HepG2 (cell line): ENCODE measurements around the gene FDPS. TPM values are rescaled to one million over a fixed set of nuclear protein-coding genes. Genes with fewer than 3 reads are reported as not detected.

Experiments
- ATAC-seq: fragments of 200-7000 bp; cut with Tn5 transposase; 3 replicates; pipeline ENCODE4 v1.9.1; 2020; ENCODE audit warnings: mild to moderate bottlenecking, moderate library complexity
- BruUV-seq: library from RNA; stranded (reverse); fragments of 400-500 nt; replicated peaks from 2 replicates; lab custom pipeline; 2021; lab: Mats Ljungman, UMichigan
- CTCF ChIA-PET: fragments of 300-600 bp; formaldehyde crosslinking; extraction: SDS; loops from one replicate; lab custom pipeline; 2021; ENCODE audit warnings: low total read pairs, inconsistent platforms, low intra/inter-chr PET ratio; lab: Yijun Ruan, JAX
- POLR2A ChIA-PET: fragments of 350-600 bp; sonication (Branson Sonifier 250); formaldehyde crosslinking; loops from one replicate; lab custom pipeline; 2020; ENCODE audit warnings: antibody characterized with exemption, inconsistent platforms; lab: Yijun Ruan, JAX
- DNase-seq: peaks from one replicate; pipeline ENCODE4 v3.0.0-alpha.2; 2015; ENCODE audit warnings: low spot score
- FAIRE-seq: peaks from 3 replicates; lab custom pipeline; 2011; peaks lifted over from hg19 to GRCh38; lab: Jason Lieb, UNC
- H2AFZ ChIP-seq: one replicate; pipeline ENCODE4 v1.6.1; 2011; ENCODE audit warnings: low read length, inconsistent platforms
- H3K27ac ChIP-seq: fragments of 300-600 bp; 3 replicates; pipeline ENCODE4 v1.8.0; 2011; ENCODE audit warnings: mixed run types, mild to moderate bottlenecking, mixed read lengths, low read length, inconsistent platforms; ENCODE audit not compliant: insufficient read depth; ENCODE audit errors: extremely low read length
- H3K27me3 ChIP-seq, 2 experiments: fragments of 200-600 bp in 1 of 2; 2 replicates in 1 of 2; 3 replicates in 1 of 2; pipeline versions ENCODE4 v1.6.0 to v1.8.0; 2011; ENCODE audit warnings: low read length in 2 of 2, mild to moderate bottlenecking in 2 of 2, moderate library complexity in 2 of 2, inconsistent platforms in 1 of 2; ENCODE audit not compliant: insufficient read depth in 2 of 2, control insufficient read depth in 1 of 2
- H3K36me3 ChIP-seq, 2 experiments: fragments of 200-600 bp in 1 of 2; replicated peaks in 1 of 2; 2 replicates in 1 of 2; 3 replicates in 1 of 2; pipeline versions ENCODE4 v1.5.1 to v1.8.0; 2011; ENCODE audit warnings: low read length in 2 of 2, inconsistent platforms in 1 of 2; ENCODE audit not compliant: insufficient read depth in 2 of 2, control insufficient read depth in 1 of 2
- H3K4me1 ChIP-seq: 2 replicates; pipeline ENCODE4 v1.5.1; 2012; ENCODE audit warnings: low read length, inconsistent platforms; ENCODE audit not compliant: insufficient read depth
- H3K4me2 ChIP-seq: 2 replicates; pipeline ENCODE4 v1.6.0; 2011; ENCODE audit warnings: low read depth, low read length, inconsistent platforms
- H3K4me3 ChIP-seq, 3 experiments: fragments of 200-600 bp in 1 of 3; sonication (generic), shearing (Covaris generic) in 1 of 3; replicated peaks in 1 of 3; 2 replicates each; pipeline ENCODE4 v1.5.1; 2011 to 2016; ENCODE audit warnings: low read length in 3 of 3, inconsistent platforms in 2 of 3, low read depth in 2 of 3, mild to moderate bottlenecking in 2 of 3, control low read depth in 1 of 3, mixed read lengths in 1 of 3; ENCODE audit not compliant: insufficient read depth in 1 of 3
- H3K79me2 ChIP-seq: one replicate; pipeline ENCODE4 v1.6.1; 2011; ENCODE audit warnings: low read length, inconsistent platforms; ENCODE audit not compliant: insufficient read depth
- H3K9ac ChIP-seq: 2 replicates; pipeline ENCODE4 v1.6.0; 2011; ENCODE audit warnings: mild to moderate bottlenecking, low read depth, low read length, inconsistent platforms; ENCODE audit not compliant: insufficient read depth
- H3K9me3 ChIP-seq: 2 replicates; pipeline ENCODE4 v1.5.1; 2012; ENCODE audit warnings: mild to moderate bottlenecking, low read length
- H4K20me1 ChIP-seq: 2 replicates; pipeline ENCODE4 v1.6.0; 2011; ENCODE audit warnings: inconsistent platforms, mild to moderate bottlenecking, low read length, moderate library complexity; ENCODE audit not compliant: insufficient read depth
- ARID4A ChIP-seq: sonication (generic); formaldehyde crosslinking; IDR thresholded peaks from 2 replicates; pipeline ENCODE4 v1.5.0; 2020; ENCODE audit warnings: mild to moderate bottlenecking, missing genetic modification reagents, borderline replicate concordance
- CBX1 ChIP-seq: IDR thresholded peaks from one replicate; pipeline ENCODE4 v1.6.1; 2016; ENCODE audit warnings: antibody characterized with exemption, low read depth
- HBP1 ChIP-seq: IDR thresholded peaks from 2 replicates; pipeline ENCODE4 v1.6.1; 2016; ENCODE audit warnings: low read depth, control low read depth
- KLF6 ChIP-seq: IDR thresholded peaks from 2 replicates; pipeline ENCODE4 v1.8.0; 2016; ENCODE audit warnings: missing biosample characterization, missing genetic modification reagents
- MBNL3 ChIP-seq: fragments of 250-450 bp; sonication (Bioruptor Pico); conservative IDR thresholded peaks from 2 replicates; pipeline ENCODE4 v1.8.0; 2022; ENCODE audit warnings: mild to moderate bottlenecking, inconsistent platforms
- SIX1 ChIP-seq: sonication (generic); formaldehyde crosslinking; IDR thresholded peaks from 2 replicates; pipeline ENCODE4 v1.4.0; 2020; ENCODE audit warnings: missing genetic modification reagents, borderline replicate concordance
- ZEB1 ChIP-seq: IDR thresholded peaks from 2 replicates; pipeline ENCODE4 v1.6.1; 2012; ENCODE audit warnings: mild to moderate bottlenecking, low read depth, inconsistent platforms; ENCODE audit not compliant: insufficient replicate concordance
- ZMYM3 ChIP-seq: sonication (generic); formaldehyde crosslinking; IDR thresholded peaks from 2 replicates; pipeline ENCODE4 v1.5.1; 2020; ENCODE audit warnings: mild to moderate bottlenecking, missing genetic modification reagents
- ZNF329 ChIP-seq: sonication (generic); formaldehyde crosslinking; IDR thresholded peaks from 2 replicates; pipeline ENCODE4 v1.9.0; 2021; ENCODE audit warnings: low read depth, mild to moderate bottlenecking, missing genetic modification reagents
- WGBS: methylation state at CpG from one replicate; pipeline ENCODE4 v1.1.6; 2017; ENCODE audit warnings: low lambda C conversion rate; 5-methylcytosine and 5-hydroxymethylcytosine counted together
- in situ Hi-C: cut with HindIII; loops from 2 replicates; pipeline ENCODE4 v1.10.0; 2017; ENCODE audit warnings: low pct_unique_long_range_greater_than_20kb; ENCODE audit not compliant: extremely low pct_ligation_motif_present
- intact Hi-C: fragments of 100-400 bp; cut with micrococcal nuclease; formaldehyde crosslinking; loops from one replicate; pipeline ENCODE4 v1.10.0; 2022; ENCODE audit not compliant: unreplicated experiment
- polyA plus RNA-seq, 8 experiments: library from polyadenylated mRNA; depleted of rRNA in 3 of 8; stranded (reverse) in 7 of 8; unstranded in 1 of 8; fragments of >200 nt; fragmentation: Illumina TruSeq in 4 of 8; extraction: Trizol in 4 of 8; gene quantifications; 2 replicates each; pipeline versions ENCODE4 v1.2.1 to v1.2.3, GENCODE V29; 2011 to 2016; ENCODE audit warnings: low read depth in 4 of 8, missing spikeins in 1 of 8, mixed read lengths in 1 of 8; ENCODE audit not compliant: insufficient read depth in 1 of 8
- total RNA-seq, 5 experiments: library from RNA; depleted of rRNA; stranded (reverse); fragments of >200 nt; fragmentation: Illumina TruSeq; extraction: Trizol; gene quantifications; 2 replicates each; pipeline ENCODE4 v1.2.3, GENCODE V29; 2016; ENCODE audit warnings: low read depth in 1 of 5
- TF ChIP-seq, protein P1 (sequence below): sonication (generic); formaldehyde crosslinking; conservative IDR thresholded peaks from 2 replicates; pipeline ENCODE4 v1.8.0; 2022; ENCODE audit warnings: mild to moderate bottlenecking, moderate library complexity, missing genetic modification reagents
- TF ChIP-seq, protein P2 (sequence below): sonication (generic); formaldehyde crosslinking; IDR thresholded peaks from 2 replicates; pipeline ENCODE4 v1.4.0; 2020; ENCODE audit warnings: mild to moderate bottlenecking, missing genetic modification reagents, borderline replicate concordance

FDPS gene
- total and polyA plus RNA-seq, 2 of the 13 experiments (the other 11 are each of a cell fraction or from before 2014, with no cell fraction given): 264 to 519 TPM

DNA sequence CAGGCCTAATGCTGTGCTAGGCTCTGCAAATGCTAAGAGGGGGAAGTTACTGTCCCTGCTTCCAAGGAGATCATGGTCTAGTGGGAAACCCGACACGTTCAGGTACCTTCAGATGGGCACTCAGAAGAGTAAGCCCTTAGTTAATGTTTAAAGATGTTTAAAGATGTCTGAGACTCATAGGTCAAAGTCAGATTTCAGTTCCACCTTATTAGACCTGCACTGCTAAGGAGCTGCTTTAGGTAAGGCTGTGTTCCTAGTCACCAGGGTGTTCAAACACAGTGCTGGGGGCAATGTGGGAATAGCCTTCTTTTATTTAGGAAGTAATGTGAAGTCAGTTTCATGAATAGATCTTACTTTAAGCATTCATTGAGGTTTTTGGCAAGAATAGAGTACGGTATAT lies 8.3 kb downstream of the FDPS start (continued):
- TF ChIP-seq, protein P1, sequence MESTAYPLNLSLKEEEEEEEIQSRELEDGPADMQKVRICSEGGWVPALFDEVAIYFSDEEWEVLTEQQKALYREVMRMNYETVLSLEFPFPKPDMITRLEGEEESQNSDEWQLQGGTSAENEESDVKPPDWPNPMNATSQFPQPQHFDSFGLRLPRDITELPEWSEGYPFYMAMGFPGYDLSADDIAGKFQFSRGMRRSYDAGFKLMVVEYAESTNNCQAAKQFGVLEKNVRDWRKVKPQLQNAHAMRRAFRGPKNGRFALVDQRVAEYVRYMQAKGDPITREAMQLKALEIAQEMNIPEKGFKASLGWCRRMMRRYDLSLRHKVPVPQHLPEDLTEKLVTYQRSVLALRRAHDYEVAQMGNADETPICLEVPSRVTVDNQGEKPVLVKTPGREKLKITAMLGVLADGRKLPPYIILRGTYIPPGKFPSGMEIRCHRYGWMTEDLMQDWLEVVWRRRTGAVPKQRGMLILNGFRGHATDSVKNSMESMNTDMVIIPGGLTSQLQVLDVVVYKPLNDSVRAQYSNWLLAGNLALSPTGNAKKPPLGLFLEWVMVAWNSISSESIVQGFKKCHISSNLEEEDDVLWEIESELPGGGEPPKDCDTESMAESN (CRISPR knock-in tag): no peak
- TF ChIP-seq KLF6 (CRISPR knock-in tag): no peak
- TF ChIP-seq ZMYM3 (CRISPR knock-in tag): no peak
- TF ChIP-seq, protein P2, sequence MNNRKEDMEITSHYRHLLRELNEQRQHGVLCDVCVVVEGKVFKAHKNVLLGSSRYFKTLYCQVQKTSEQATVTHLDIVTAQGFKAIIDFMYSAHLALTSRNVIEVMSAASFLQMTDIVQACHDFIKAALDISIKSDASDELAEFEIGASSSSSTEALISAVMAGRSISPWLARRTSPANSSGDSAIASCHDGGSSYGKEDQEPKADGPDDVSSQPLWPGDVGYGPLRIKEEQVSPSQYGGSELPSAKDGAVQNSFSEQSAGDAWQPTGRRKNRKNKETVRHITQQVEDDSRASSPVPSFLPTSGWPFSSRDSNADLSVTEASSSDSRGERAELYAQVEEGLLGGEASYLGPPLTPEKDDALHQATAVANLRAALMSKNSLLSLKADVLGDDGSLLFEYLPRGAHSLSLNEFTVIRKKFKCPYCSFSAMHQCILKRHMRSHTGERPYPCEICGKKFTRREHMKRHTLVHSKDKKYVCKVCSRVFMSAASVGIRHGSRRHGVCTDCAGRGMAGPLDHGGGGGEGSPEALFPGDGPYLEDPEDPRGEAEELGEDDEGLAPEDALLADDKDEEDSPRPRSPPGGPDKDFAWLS (CRISPR knock-in tag): no peak
- no peak for TF ChIP-seq CBX1
- TF ChIP-seq ZEB1: no peak
- TF ChIP-seq MBNL3 (CRISPR knock-in tag): no peak
- TF ChIP-seq HBP1: no peak

DNA sequence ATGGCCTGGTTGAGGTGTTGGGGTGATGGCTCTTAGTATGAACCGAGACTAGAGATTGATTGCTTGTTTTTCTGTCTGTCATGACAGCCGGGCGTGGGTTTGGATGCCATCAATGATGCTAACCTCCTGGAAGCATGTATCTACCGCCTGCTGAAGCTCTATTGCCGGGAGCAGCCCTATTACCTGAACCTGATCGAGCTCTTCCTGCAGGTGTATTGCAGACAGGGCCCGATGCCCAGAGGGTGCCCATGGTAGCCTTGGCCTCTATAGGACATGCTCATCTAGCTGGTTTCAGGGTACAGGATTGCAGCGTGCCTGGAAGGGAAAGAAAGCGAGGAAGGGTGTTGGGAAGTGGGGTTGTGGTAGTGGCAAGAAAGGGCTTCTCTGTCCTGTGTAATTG lies 9.4 kb downstream of the FDPS start:
- Histone ChIP-seq H3K4me2 (no peak overlapping the region), H3K27me3 (no peaks in the 10 kb centered on the region), H3K79me2 (peaks cover 5% of the 10 kb centered on the region), H3K36me3 (peaks cover 9 to 37% of the 10 kb centered on the region in 2 experiments; a peak in 4 of 5 replicates), H4K20me1 (peaks cover 13% of the 10 kb centered on the region), H3K4me3 (no peak overlapping the region), H3K27ac (no peak overlapping the region), H3K9me3 (no peaks in the 10 kb centered on the region), H2AFZ (no peak overlapping the region), H3K9ac (no peak overlapping the region), H3K4me1 (peaks cover 50% of the 10 kb centered on the region)
- WGBS: 99% methylated on average over 9 of the region's 9 CpGs
- BruUV-seq: no TSS peak
- POLR2A ChIA-PET: interaction anchor here (0.8 to 2.4 kb wide), 3 partner anchors 10 to 57 kb away, joined by 3 to 10 read pairs (median 3); partner anchors contain the start of genes CLK2 and FDPS
- ATAC-seq: no peak
- intact Hi-C loops: no loop called here
- no peak for FAIRE-seq
- no peak for TF ChIP-seq SIX1 (CRISPR knock-in tag)
- TF ChIP-seq ARID4A (CRISPR knock-in tag): no peak
- TF ChIP-seq ZNF329: 0 out of 2 replicates have a peak, but pooled peaks have one; percentile 60
- CTCF ChIA-PET: no interaction called here
- no peak for DNase-seq
- in situ Hi-C loops: loop anchor here (5.0 kb wide), 1 partner anchor 41 kb away; the partner anchor contains the start of gene HCN3
